Spleen (tissue), 7 donors: ENCODE data around the gene STKLD1.

Source experiments
- POLR2AphosphoS5 ChIP-seq, 3 donors: sonication (generic); formaldehyde crosslinking; IDR thresholded peaks; one replicate each; pipeline ENCODE4 v1.5.1; 2017; ENCODE audit warnings: antibody characterized with exemption in 3 of 3
- TF ChIP-seq, protein P1 (sequence below), 11 experiments: fragments of 200-600 bp in 7 of 11; fragments of 450-650 bp in 4 of 11; sonication (generic) in 4 of 11; IDR thresholded peaks in 8 of 11; conservative IDR thresholded peaks in 3 of 11; 1 replicate in 7 of 11; 2 replicates in 4 of 11; pipeline versions ENCODE4 v1.4.0 to v1.8.0; 2016 to 2021; ENCODE audit warnings: antibody characterized with exemption in 11 of 11, inconsistent platforms in 4 of 11, mild to moderate bottlenecking in 1 of 11
- donor health status: DM: no; HTN: no; CAD: no; lungs with moderate emphysema.
- donor health status: DM: no; HTN: no; CAD: no.
- donor health status: DM: no; HTN: no; CAD: no.

DNA sequence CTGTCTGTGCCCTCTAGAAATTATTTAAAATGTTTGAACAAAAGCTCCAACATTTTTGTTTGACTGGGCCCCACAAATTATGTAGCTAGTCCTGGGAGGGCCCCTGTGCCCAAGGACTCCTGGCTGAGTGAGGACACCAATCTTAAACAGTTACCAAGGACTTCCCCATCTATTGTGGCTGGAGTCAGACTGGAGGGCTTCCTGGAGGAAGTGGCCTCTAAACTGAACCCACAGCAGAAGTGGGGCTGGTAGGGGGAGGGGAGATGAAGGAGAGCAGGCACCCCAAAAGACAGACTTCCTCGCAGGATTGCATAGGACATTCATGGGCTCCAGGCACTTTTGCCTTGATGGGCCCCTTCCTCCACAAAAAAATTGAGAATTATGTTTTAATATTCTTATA lies 54.1 kb downstream of the STKLD1 start:
- TF ChIP-seq, protein P1, sequence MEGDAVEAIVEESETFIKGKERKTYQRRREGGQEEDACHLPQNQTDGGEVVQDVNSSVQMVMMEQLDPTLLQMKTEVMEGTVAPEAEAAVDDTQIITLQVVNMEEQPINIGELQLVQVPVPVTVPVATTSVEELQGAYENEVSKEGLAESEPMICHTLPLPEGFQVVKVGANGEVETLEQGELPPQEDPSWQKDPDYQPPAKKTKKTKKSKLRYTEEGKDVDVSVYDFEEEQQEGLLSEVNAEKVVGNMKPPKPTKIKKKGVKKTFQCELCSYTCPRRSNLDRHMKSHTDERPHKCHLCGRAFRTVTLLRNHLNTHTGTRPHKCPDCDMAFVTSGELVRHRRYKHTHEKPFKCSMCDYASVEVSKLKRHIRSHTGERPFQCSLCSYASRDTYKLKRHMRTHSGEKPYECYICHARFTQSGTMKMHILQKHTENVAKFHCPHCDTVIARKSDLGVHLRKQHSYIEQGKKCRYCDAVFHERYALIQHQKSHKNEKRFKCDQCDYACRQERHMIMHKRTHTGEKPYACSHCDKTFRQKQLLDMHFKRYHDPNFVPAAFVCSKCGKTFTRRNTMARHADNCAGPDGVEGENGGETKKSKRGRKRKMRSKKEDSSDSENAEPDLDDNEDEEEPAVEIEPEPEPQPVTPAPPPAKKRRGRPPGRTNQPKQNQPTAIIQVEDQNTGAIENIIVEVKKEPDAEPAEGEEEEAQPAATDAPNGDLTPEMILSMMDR (IDR thresholded peaks at IDR 0.05 in 8 of 11, conservative IDR thresholded peaks at IDR 0.05 in 3 of 11): no peak
- TF ChIP-seq POLR2AphosphoS5 (IDR thresholded peaks at IDR 0.05): no peak
